ENCODE data around the gene KCNA2.

DNA sequence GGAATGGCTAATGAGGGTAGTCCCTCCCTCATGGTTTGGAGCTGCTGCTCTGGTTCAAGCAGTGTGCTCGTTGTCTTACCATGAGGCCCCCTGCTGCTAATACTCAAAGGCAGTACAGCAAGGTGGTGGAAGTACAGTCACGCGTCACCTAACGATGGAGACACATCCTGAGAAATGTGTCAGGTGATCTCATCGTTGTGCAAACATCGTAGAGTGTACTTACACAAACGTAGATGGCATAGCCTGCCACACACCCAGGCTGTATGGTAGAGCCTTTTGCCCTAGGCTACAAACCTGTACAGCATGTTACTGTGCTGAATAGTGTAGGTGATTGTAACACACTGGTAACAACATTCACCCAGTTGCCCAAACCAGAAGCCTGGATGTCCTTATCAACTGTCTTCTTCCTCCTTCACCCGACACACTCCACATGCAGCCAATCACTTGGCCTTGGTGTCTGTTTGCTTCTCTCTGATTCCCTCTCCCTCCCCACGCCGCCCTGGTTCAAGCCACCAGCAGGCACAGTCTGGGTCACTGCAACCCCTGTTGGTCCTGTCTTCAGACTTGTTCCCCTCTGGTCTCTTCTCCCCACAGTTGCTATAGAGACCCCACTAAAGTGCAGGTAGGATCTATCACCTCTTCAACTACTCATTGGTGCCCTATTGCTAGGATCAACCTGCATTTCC lies 6.0 kb upstream of the KCNA2 start:
- TF ChIP-seq, protein P1, sequence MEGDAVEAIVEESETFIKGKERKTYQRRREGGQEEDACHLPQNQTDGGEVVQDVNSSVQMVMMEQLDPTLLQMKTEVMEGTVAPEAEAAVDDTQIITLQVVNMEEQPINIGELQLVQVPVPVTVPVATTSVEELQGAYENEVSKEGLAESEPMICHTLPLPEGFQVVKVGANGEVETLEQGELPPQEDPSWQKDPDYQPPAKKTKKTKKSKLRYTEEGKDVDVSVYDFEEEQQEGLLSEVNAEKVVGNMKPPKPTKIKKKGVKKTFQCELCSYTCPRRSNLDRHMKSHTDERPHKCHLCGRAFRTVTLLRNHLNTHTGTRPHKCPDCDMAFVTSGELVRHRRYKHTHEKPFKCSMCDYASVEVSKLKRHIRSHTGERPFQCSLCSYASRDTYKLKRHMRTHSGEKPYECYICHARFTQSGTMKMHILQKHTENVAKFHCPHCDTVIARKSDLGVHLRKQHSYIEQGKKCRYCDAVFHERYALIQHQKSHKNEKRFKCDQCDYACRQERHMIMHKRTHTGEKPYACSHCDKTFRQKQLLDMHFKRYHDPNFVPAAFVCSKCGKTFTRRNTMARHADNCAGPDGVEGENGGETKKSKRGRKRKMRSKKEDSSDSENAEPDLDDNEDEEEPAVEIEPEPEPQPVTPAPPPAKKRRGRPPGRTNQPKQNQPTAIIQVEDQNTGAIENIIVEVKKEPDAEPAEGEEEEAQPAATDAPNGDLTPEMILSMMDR (IDR thresholded peaks at IDR 0.05): no peak
- TF ChIP-seq EZH2 (IDR thresholded peaks at IDR 0.05; ENCODE audit: borderline replicate concordance, insufficient read depth, low read depth, low read length, poor library complexity, severe bottlenecking): no peak

All from B cell (primary cell).